ENCODE measurements around the gene RRP1B.
"Not testable (repeated sequence)": the region's sequence is repeated elsewhere in the genome, so short reads cannot be mapped to it uniquely, and the experiment has no call there.

The RRP1B gene, protein sequence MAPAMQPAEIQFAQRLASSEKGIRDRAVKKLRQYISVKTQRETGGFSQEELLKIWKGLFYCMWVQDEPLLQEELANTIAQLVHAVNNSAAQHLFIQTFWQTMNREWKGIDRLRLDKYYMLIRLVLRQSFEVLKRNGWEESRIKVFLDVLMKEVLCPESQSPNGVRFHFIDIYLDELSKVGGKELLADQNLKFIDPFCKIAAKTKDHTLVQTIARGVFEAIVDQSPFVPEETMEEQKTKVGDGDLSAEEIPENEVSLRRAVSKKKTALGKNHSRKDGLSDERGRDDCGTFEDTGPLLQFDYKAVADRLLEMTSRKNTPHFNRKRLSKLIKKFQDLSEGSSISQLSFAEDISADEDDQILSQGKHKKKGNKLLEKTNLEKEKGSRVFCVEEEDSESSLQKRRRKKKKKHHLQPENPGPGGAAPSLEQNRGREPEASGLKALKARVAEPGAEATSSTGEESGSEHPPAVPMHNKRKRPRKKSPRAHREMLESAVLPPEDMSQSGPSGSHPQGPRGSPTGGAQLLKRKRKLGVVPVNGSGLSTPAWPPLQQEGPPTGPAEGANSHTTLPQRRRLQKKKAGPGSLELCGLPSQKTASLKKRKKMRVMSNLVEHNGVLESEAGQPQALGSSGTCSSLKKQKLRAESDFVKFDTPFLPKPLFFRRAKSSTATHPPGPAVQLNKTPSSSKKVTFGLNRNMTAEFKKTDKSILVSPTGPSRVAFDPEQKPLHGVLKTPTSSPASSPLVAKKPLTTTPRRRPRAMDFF

DNA sequence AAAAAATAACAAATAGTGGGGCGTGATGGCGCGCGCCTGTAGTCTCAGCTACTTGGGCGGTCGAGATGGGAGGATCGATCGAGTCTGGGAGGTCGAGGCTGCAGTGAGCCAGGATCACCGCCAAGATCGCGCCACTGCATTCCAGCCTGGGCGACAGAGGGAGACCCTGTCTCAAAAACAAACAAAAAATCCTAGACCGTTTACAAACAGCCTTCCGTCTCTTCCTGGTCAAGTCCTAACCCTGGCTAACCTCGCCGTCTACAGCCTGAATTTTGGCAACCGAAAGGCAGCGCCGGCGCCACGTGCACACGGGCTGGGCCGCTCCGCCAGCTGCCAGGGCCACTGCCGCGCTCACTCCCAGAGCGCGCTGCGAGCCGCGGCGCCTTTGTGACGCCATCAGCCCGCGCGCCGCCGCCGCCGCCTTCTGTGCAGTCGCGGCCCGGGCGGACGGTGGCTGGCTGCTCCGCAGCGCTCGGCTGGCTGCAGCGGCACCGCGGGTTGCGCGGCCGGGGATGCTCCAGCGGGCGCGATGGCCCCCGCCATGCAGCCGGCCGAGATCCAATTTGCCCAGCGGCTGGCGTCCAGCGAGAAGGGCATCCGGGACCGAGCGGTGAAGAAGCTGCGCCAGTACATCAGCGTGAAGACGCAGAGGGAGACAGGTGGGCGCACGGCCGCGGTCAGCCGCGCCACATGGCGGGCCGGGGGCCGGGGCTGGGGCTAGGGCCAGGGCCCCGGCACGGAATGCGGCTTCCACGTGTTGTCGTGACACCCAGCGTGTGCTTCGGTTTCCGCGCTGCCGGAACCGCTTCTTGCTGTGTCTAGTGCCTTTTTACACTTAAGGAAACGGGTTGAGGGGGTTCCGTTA, at the start of gene RRP1B, which contains the start of gene HSF2BP:
Gene RRP1B, plus strand, starts transcription at position 425 of the 865 bp plus-strand sequence. Its CDS starts 105 bp downstream, at position 530.
Gene HSF2BP, minus strand, starts transcription at position 353 of the 865 bp plus-strand sequence. CDS start 1,392 bp downstream, outside the sequence.
- Mint-ChIP-seq H3K36me3 (peaks cover 6% of the 10 kb centered on the region), H3K27ac (peak within 1 kb of the TSS; percentile 96), H3K27me3 (no peaks in the 10 kb centered on the region), H3K4me1 (peaks cover 45% of the 10 kb centered on the region), H3K9me3 (no peaks in the 10 kb centered on the region), H3K4me3 (peak within 1 kb of the TSS; percentile 98)

DNA sequence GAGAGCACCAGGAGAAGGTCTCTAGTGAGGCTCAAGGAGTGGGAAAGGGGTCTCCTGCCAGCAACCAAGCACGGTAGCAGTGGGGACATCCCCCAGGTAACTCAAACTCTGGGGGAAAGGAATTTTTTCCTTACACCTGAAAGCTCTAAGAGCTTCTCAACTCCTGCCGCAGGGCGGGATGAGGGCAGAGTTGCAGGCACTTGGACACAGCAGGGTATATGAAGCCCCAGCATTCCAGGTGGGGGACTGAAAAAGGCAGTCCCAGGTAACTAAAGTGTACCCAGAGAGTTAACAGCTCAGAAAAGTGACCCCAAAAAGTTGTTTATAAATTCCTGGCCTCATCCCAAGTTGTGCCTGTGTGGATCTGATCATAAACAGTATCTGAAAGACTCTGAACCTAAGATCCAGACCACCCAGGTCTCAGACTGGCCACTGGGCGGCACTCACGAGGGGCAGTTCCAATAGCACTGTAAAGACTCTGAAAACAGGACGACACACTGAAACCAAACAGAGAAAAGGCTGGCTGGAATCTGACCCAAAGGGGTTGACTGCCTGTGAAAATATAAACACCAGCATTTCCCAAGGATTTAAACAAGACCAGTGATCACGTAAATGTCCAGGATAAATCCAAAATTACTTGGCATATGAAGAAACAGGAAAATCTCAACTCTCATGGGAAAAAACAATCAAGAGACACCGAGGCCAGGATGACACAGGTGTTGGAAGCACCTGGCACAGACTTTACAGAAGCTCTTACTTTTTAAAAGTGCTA, 47.6 kb upstream of the RRP1B start:
- H3K4me1 Mint-ChIP-seq: no peaks in the 10 kb centered on the region
- H3K27me3 Mint-ChIP-seq: no peaks in the 10 kb centered on the region
- no peaks in the 10 kb centered on the region for H3K36me3 Mint-ChIP-seq
- H3K27ac Mint-ChIP-seq: no peak overlapping the region
- no peaks in the 10 kb centered on the region for H3K9me3 Mint-ChIP-seq
- no peak overlapping the region for H3K4me3 Mint-ChIP-seq

DNA sequence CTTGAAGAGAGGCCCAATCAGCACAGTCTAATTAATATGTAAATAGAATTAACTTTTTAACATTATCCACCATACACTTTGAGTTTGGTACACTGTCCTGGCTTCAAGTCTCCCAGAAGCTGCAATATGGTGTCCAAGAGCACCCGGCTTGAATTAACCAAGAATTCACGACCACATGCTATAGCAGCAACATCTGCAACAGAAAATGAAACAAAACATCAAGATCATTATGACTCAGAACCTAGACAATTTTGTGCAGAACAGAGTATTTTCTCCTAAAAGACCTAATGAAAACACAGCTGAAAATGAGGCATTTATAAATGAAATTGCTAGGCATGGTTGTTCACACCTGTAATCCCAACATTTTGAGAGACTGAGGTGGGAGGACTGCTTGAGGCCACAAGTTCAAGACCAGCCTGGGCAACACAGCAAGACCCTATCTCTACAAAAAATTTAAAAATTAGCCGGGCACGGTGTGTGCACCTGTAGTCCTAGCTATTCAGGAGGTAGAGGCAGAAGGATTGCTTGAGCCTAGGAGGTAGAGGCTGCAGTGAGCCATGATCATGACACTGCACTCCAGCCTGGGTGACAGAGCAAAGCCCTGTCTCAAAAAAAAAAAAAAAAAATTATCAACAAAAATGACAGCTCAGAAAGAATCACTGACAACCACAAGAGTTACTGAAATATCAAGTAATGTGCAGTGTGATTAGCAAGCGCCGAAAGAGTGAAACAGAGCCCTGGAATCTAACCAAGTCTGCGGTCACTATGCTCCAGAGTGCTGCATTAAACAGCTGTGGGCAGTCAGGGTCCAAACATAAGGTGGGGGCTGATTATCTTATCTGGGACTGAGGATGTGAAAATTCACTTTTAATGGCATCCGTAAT, 45.4 kb upstream of the RRP1B start:
- H3K27me3 Mint-ChIP-seq: no peaks in the 10 kb centered on the region

DNA sequence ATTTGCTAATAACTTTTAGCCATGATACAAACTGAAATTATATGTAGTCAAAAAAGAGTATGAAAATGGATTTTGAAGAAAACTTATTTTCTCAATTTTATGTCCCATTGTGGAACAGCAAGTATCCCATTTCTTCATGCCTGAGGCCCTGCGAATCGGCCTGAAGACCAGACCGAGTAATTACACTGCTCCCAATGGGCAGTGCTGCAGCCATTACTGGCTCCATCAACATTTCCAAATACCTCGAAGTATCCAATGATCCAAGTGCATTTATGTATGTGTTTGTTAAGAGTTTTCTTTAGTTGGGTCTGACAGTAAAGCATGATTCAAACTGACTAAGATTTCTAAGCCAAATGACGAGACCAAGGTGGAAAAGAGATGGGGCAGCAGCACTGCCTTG, 44.5 kb upstream of the RRP1B start:
- no peaks in the 10 kb centered on the region for H3K9me3 Mint-ChIP-seq
- no peaks in the 10 kb centered on the region for H3K4me1 Mint-ChIP-seq
- no peak overlapping the region for H3K4me3 Mint-ChIP-seq
- H3K36me3 Mint-ChIP-seq: peaks cover 2% of the 10 kb centered on the region
- H3K27me3 Mint-ChIP-seq: no peaks in the 10 kb centered on the region
- no peak overlapping the region for H3K27ac Mint-ChIP-seq

More for the DNA sequence above, 45.4 kb upstream of the RRP1B start:
- Mint-ChIP-seq H3K27ac (no peak overlapping the region), H3K9me3 (no peaks in the 10 kb centered on the region), H3K4me3 (no peak overlapping the region), H3K4me1 (no peaks in the 10 kb centered on the region), H3K36me3 (no peaks in the 10 kb centered on the region)

DNA sequence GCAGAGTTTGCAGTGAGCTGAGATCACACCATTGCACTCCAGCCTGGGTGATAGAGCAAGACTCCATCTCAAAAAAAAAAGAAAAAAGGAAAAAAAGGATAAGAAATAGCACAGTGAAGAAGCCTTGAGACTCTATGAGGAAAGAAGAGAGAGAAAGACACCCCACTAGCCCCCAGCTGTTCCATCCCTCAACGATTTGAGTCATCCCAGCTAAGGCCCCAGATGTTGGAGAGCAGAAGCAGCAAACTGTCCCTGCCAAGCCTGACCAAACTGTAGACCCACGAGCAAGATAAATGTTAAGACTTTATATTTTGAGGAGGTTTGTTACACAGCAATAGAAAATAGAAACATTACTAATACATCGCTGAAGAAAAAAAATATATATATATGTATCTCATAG, 42.5 kb upstream of the RRP1B start:
- not testable (repeated sequence) for H3K27ac Mint-ChIP-seq, H3K4me1 Mint-ChIP-seq, H3K4me3 Mint-ChIP-seq, H3K36me3 Mint-ChIP-seq, H3K27me3 Mint-ChIP-seq, H3K9me3 Mint-ChIP-seq

DNA sequence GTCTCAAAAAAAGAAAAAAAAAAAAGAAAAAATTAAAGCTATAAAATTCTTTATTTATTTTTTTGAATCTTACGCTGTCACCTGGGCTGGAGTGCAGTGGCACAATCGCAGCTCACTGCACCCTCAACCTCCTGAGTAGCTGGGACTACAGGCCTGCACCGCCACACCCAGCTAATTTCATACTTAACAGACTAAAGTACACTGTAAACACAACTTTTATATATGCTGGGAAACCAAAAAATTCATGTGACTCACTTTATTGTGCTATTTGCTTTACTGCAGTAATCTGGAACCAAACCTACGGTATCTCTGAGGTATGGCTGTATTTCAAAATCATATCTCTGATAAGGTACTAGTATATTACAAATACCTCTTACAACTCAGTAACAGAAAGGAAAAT, 40.4 kb upstream of the RRP1B start:
- Mint-ChIP-seq H3K4me3 (no peak overlapping the region), H3K36me3 (peaks cover 6% of the 10 kb centered on the region), H3K27me3 (no peaks in the 10 kb centered on the region), H3K9me3 (no peaks in the 10 kb centered on the region), H3K27ac (no peak overlapping the region), H3K4me1 (no peaks in the 10 kb centered on the region)

DNA sequence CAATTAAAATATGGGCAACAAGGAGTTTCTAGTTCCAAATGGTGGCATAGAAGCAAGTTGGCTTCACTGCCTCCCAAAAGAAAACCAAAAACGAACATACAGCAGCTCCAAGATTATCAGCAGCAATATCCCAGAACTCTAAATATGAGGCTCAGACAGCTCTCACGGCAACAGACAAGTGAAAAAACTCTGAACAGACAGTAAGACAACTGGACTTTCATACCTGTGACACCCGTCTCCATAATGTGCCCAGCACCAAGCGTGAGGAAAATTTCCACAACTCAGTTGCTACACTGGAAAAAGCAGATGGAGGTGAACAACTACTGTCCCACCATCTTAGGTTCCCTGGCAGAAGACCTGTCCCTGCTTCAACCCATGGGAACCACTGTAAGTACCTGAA, 40.0 kb upstream of the RRP1B start:
- Mint-ChIP-seq H3K4me1 (no peaks in the 10 kb centered on the region), H3K4me3 (no peak overlapping the region), H3K36me3 (peaks cover 6% of the 10 kb centered on the region), H3K27ac (no peak overlapping the region), H3K27me3 (no peaks in the 10 kb centered on the region), H3K9me3 (no peaks in the 10 kb centered on the region)

DNA sequence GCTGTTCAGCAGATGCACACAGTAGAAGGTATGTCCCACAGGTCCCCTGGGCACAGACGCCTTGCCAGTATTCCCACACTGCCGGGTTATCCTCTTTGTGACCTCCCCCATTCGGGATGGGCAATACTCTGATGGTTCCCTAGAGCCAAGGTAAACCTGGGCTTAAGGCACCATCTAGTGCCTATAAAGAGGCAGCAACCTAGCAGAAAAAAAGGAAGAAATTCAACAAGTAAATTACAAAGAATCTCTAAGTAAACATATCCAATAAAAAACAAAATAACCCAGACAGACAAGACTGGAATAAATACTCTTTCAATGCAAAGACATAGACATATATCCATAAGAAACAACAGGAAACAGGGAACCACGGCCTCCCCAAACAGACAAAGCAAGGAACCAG, 39.5 kb upstream of the RRP1B start:
- Mint-ChIP-seq H3K4me1 (no peaks in the 10 kb centered on the region), H3K36me3 (peaks cover 6% of the 10 kb centered on the region), H3K27ac (no peak overlapping the region), H3K27me3 (no peaks in the 10 kb centered on the region), H3K4me3 (no peak overlapping the region), H3K9me3 (no peaks in the 10 kb centered on the region)

DNA sequence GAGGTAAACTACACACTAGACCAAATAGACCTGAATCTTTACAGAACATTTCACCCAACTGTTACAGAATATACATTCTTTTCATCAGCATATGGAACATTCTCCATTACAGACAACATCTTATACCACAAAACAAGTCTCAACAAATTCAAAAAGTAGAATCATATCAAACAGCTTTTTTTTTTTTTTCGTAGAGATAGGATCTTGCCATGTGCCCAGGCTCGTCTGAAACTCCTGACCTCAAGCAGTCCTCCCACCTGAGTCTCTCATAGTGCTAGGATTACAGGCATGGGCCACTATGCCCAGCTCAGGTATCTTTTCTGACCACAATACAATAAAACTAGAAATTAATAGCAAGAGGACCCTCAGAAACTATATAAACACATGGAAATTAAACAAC, 36.6 kb upstream of the RRP1B start:
- H3K9me3 Mint-ChIP-seq: no peaks in the 10 kb centered on the region
- peaks cover 6% of the 10 kb centered on the region for H3K36me3 Mint-ChIP-seq
- no peaks in the 10 kb centered on the region for H3K27me3 Mint-ChIP-seq
- no peaks in the 10 kb centered on the region for H3K4me1 Mint-ChIP-seq
- H3K4me3 Mint-ChIP-seq: no peak overlapping the region
- H3K27ac Mint-ChIP-seq: no peak overlapping the region

DNA sequence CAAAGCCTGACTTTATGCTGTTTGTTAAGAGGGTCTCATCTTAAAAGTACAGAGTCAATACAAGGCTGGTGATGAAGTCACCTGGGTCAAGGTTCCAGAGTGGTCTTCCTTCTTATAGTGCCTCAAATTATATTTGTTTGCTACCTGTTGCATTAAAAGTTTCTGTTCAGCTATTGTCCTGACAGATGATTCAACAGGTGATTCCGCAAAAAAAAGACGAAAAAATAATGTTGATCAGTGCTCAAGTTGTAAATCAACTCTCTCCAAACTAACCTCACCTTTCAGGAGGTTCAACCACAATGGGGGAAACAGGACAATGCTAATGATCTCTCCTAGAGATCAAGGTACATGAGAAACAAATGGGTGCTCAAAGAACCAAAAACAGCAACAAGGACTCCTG, 35.8 kb upstream of the RRP1B start:
- no peaks in the 10 kb centered on the region for H3K27me3 Mint-ChIP-seq
- H3K36me3 Mint-ChIP-seq: peaks cover 9% of the 10 kb centered on the region
- no peak overlapping the region for H3K27ac Mint-ChIP-seq
- H3K4me3 Mint-ChIP-seq: no peak overlapping the region
- no peaks in the 10 kb centered on the region for H3K9me3 Mint-ChIP-seq
- no peaks in the 10 kb centered on the region for H3K4me1 Mint-ChIP-seq

DNA sequence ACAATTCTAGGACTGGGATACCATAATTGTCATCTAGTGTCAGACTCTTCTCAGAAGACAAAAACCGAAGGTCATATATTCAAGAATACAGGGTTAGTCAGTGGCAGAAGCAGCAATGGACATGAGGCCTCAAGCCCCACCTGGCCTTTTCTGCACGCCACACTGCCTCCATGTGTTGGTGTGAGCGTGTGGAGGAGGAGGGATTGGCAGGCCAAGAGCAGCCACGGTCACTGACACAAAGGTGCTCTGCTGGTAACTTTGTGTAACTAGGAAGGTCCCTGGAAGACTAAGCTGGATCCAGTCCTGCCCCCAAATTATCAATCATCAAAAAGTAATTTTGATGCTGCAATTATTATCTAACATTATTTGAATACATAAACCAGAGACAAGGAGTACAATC, 35.0 kb upstream of the RRP1B start:
- Mint-ChIP-seq H3K4me3 (no peak overlapping the region), H3K36me3 (peaks cover 8% of the 10 kb centered on the region), H3K4me1 (no peaks in the 10 kb centered on the region), H3K27ac (no peak overlapping the region), H3K27me3 (no peaks in the 10 kb centered on the region), H3K9me3 (no peaks in the 10 kb centered on the region)

DNA sequence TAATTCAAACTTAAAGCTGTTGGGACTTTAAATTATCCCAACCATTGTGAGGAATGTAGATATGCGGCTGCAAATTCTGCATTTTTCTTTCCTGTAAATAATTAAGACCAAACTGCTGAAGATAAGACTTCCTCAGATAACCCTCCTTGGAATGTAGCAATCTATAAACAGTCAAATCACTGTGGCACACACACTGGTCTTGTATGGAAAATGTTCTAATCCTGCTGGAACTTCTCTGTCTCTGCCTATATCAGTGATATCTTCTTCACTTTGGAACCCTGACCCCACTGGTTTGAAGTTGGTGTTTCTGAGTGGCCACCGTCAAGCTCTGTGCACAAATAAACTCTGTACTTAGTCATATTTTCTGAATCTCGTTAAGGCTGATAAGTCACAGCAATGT, 33.0 kb upstream of the RRP1B start:
- Mint-ChIP-seq H3K36me3 (peaks cover 4% of the 10 kb centered on the region), H3K4me3 (no peak overlapping the region), H3K27me3 (no peaks in the 10 kb centered on the region), H3K9me3 (no peaks in the 10 kb centered on the region), H3K4me1 (no peaks in the 10 kb centered on the region), H3K27ac (no peak overlapping the region)

DNA sequence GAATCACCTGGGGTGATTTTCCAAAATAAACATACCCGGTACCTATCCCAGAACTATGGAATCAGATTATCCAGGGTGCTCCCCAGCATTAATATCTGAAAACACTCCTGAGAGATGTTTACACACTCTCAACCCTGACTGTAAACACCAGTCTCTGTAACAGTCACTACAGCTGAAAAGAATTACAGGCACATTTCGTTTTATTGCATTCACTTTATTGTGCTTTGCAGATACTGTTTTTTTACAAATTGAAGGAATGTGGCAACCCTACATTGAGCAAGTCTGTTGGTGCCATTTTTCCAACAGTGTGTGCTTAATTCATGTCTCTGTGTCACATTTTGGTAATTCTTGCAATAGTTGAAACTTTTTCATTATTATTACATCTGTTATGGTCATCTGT, 31.8 kb upstream of the RRP1B start:
- Mint-ChIP-seq H3K4me1 (no peaks in the 10 kb centered on the region), H3K9me3 (no peaks in the 10 kb centered on the region), H3K27me3 (no peaks in the 10 kb centered on the region), H3K4me3 (no peak overlapping the region), H3K27ac (no peak overlapping the region), H3K36me3 (peaks cover 5% of the 10 kb centered on the region)

DNA sequence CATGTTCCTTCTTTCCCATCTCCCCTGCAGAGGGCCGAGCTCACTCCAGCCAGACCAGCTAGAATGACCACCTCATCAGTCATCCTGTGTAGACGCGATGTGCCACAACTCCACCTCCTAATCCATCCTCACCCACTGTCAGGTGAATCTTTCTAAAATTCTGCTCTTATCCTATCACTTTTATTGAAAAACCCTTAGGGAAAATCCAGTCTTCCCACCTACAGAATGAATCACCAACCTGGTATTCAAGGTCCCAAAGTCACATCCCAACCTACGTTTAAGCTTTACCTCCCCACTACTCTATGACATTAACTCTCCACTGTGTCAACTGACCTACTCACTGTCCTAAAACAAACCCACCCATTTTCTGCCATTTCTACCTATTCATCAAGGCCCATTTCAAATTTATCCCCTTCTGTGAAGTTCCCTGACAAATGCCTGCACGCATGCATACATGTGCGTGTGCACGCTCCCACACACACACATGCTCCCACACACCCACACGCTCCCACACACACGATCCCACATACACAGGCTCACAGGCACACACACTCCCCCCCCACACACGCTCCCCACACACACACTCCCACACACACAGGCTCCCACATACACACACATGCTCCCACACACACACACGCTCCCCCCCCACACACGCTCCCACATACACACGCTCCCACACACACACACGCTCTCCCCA, 27.8 kb upstream of the RRP1B start:
- Mint-ChIP-seq H3K4me3 (no peak overlapping the region), H3K36me3 (peaks cover 5% of the 10 kb centered on the region), H3K27me3 (no peaks in the 10 kb centered on the region), H3K27ac (no peak overlapping the region), H3K9me3 (no peaks in the 10 kb centered on the region), H3K4me1 (no peaks in the 10 kb centered on the region)
